GM12878 (cell line): ENCODE data around the gene PUDP. TPM values are rescaled to one million over a fixed set of nuclear protein-coding genes. Genes with fewer than 3 reads are reported as not detected.

Source experiments
- ATAC-seq: fragments of 200-7000 bp; cut with Tn5 transposase; 3 replicates; pipeline ENCODE4 v1.9.1; 2020; ENCODE audit warnings: mild to moderate bottlenecking, moderate library complexity
- BruUV-seq: library from RNA; stranded (reverse); fragments of 400-500 nt; replicated peaks from 2 replicates; lab custom pipeline; 2021; lab: Mats Ljungman, UMichigan
- CTCF ChIA-PET: fragments of 300-600 bp; sonication (Branson Sonifier 250); formaldehyde crosslinking; extraction: SDS; loops from one replicate; lab custom pipeline; 2021; ENCODE audit warnings: inconsistent platforms; lab: Yijun Ruan, JAX
- POLR2A ChIA-PET: fragments of 350-600 bp; formaldehyde crosslinking; extraction: SDS; loops from one replicate; lab custom pipeline; 2021; ENCODE audit warnings: inconsistent platforms; lab: Charles Lee
- RAD21 ChIA-PET: fragments of 300-600 bp; sonication (Branson Sonifier 250); formaldehyde crosslinking; loops from one replicate; lab custom pipeline; 2023; ENCODE audit warnings: antibody characterized with exemption; ENCODE audit not compliant: unreplicated experiment; lab: Charles Lee
- SMC1A ChIA-PET: fragments of 300-600 bp; sonication (Branson Sonifier 250); formaldehyde crosslinking; loops from one replicate; lab custom pipeline; 2023; ENCODE audit not compliant: unreplicated experiment, uncharacterized antibody; lab: Charles Lee
- DNase-seq: peaks from one replicate; pipeline ENCODE4 v3.0.0-alpha.2; 2011; ENCODE audit warnings: low read depth, low spot score
- FAIRE-seq: peaks from 3 replicates; lab custom pipeline; 2011; peaks lifted over from hg19 to GRCh38; lab: Jason Lieb, UNC
- H2AFZ ChIP-seq: 2 replicates; pipeline ENCODE4 v1.6.0; 2011; ENCODE audit warnings: low read depth, low read length, control low read depth; ENCODE audit not compliant: control insufficient read depth
- H3K27ac ChIP-seq: 2 replicates; pipeline ENCODE4 v1.5.1; 2011; ENCODE audit warnings: control low read depth; ENCODE audit not compliant: control insufficient read depth, insufficient read depth
- H3K27me3 ChIP-seq, 2 experiments: replicated peaks in 1 of 2; 2 replicates each; pipeline versions ENCODE4 v1.6.0 to v1.6.1; 2011; ENCODE audit warnings: low read length in 1 of 2; ENCODE audit not compliant: control insufficient read depth in 2 of 2, insufficient read depth in 2 of 2
- H3K36me3 ChIP-seq, 2 experiments: 2 replicates each; pipeline ENCODE4 v1.5.1; 2011; ENCODE audit warnings: low read length in 1 of 2; ENCODE audit not compliant: control insufficient read depth in 2 of 2, insufficient read depth in 2 of 2
- H3K4me1 ChIP-seq: 2 replicates; pipeline ENCODE4 v1.6.1; 2011; ENCODE audit warnings: mild to moderate bottlenecking, low read length, moderate library complexity, mixed read lengths; ENCODE audit not compliant: control insufficient read depth, insufficient read depth
- H3K4me2 ChIP-seq: 2 replicates; pipeline ENCODE4 v1.6.0; 2011; ENCODE audit warnings: control low read depth; ENCODE audit not compliant: control insufficient read depth, insufficient read depth
- H3K4me3 ChIP-seq: fragments of 200-600 bp; sonication (generic); 2 replicates; pipeline ENCODE4 v1.5.1; 2016
- H3K79me2 ChIP-seq: 2 replicates; pipeline ENCODE4 v1.6.0; 2011; ENCODE audit warnings: low read length; ENCODE audit not compliant: control insufficient read depth, insufficient read depth
- H3K9ac ChIP-seq: 2 replicates; pipeline ENCODE4 v1.8.0; 2011; ENCODE audit warnings: low read length, control low read depth, mixed read lengths; ENCODE audit not compliant: control insufficient read depth, insufficient read depth
- H3K9me3 ChIP-seq: replicated peaks from 3 replicates; pipeline ENCODE4 v1.5.1; 2011; ENCODE audit warnings: mild to moderate bottlenecking, low read length; ENCODE audit not compliant: control insufficient read depth, insufficient read depth
- H4K20me1 ChIP-seq: 2 replicates; pipeline ENCODE4 v1.6.0; 2011; ENCODE audit not compliant: control insufficient read depth, insufficient read depth
- BCL3 ChIP-seq: IDR thresholded peaks from 2 replicates; pipeline ENCODE4 v1.6.1; 2011; ENCODE audit warnings: borderline replicate concordance, low read depth, mild to moderate bottlenecking, moderate library complexity, low read length; ENCODE audit not compliant: insufficient read depth, poor library complexity, severe bottlenecking
- BRCA1 ChIP-seq: IDR thresholded peaks from 2 replicates; pipeline ENCODE4 v1.6.1; 2011; ENCODE audit warnings: low read depth, low read length, improper control_type of control experiment
- CBX5 ChIP-seq: sonication (generic); IDR thresholded peaks from 2 replicates; pipeline ENCODE4 v1.6.1; 2016; ENCODE audit warnings: low read depth, moderate library complexity, mild to moderate bottlenecking, inconsistent platforms
- CTCF ChIP-seq, 3 experiments: IDR thresholded peaks in 2 of 3; conservative IDR thresholded peaks in 1 of 3; 2 replicates each; pipeline ENCODE4 v1.5.1; 2011; ENCODE audit warnings: low read depth in 3 of 3, low read length in 3 of 3, mild to moderate bottlenecking in 3 of 3, control low read depth in 2 of 3, moderate library complexity in 2 of 3, inconsistent platforms in 1 of 3, mixed read lengths in 1 of 3; ENCODE audit not compliant: control insufficient read depth in 2 of 3, insufficient read depth in 1 of 3; ENCODE audit errors: extremely low read depth in 1 of 3
- FOXK2 ChIP-seq: fragments of 450-650 bp; IDR thresholded peaks from 2 replicates; pipeline ENCODE4 v1.6.1; 2017; ENCODE audit warnings: mild to moderate bottlenecking, moderate library complexity
- HDGF ChIP-seq: fragments of 450-650 bp; IDR thresholded peaks from 2 replicates; pipeline ENCODE4 v1.6.1; 2016; ENCODE audit warnings: antibody characterized with exemption
- IRF4 ChIP-seq: IDR thresholded peaks from 2 replicates; pipeline ENCODE4 v1.6.1; 2011; ENCODE audit warnings: low read depth, low read length
- NFIC ChIP-seq: IDR thresholded peaks from 2 replicates; pipeline ENCODE4 v1.6.1; 2012; ENCODE audit warnings: low read depth, mild to moderate bottlenecking, inconsistent platforms, low read length, moderate library complexity
- POLR2AphosphoS2 ChIP-seq: IDR thresholded peaks from 2 replicates; pipeline ENCODE4 v1.6.1; 2011; ENCODE audit warnings: low read depth, mild to moderate bottlenecking, low read length, improper control_type of control experiment, moderate library complexity
- SP1 ChIP-seq: IDR thresholded peaks from one replicate; pipeline ENCODE4 v1.6.1; 2011; ENCODE audit warnings: low read depth, low read length
- TCF7 ChIP-seq: IDR thresholded peaks from 2 replicates; pipeline ENCODE4 v1.6.1; 2014; ENCODE audit warnings: antibody characterized with exemption, borderline replicate concordance
- WRNIP1 ChIP-seq: IDR thresholded peaks from 2 replicates; pipeline ENCODE4 v1.6.1; 2011; ENCODE audit warnings: low read depth, low read length, improper control_type of control experiment, borderline replicate concordance
- ZBTB11 ChIP-seq: fragments of 450-650 bp; formaldehyde crosslinking; IDR thresholded peaks from 2 replicates; pipeline ENCODE4 v1.5.0; 2022; ENCODE audit warnings: mild to moderate bottlenecking, missing genetic modification characterization
- ZNF274 ChIP-seq: IDR thresholded peaks from one replicate; pipeline ENCODE4 v1.8.0; 2011; ENCODE audit not compliant: insufficient read length, insufficient read depth
- ZZZ3 ChIP-seq: IDR thresholded peaks from 2 replicates; pipeline ENCODE4 v1.6.1; 2011; ENCODE audit warnings: low read depth; ENCODE audit not compliant: control insufficient read depth, insufficient read length
- WGBS: methylation state at CpG from one replicate; pipeline ENCODE4 v1.1.6; 2016; ENCODE audit warnings: low lambda C conversion rate; ENCODE audit not compliant: insufficient replicate concordance, insufficient coverage; ENCODE audit errors: missing lambda C conversion rate; 5-methylcytosine and 5-hydroxymethylcytosine counted together
- in situ Hi-C: fragments of 300-500 bp; cut with MboI; formaldehyde crosslinking; loops from 9 replicates; pipeline ENCODE4 v1.14.3; 2018; ENCODE audit warnings: mixed read lengths
- intact Hi-C: fragments of 100-400 bp; cut with micrococcal nuclease; formaldehyde crosslinking; loops from one replicate; pipeline ENCODE4 v1.14.2; 2022; ENCODE audit not compliant: unreplicated experiment
- polyA plus RNA-seq, 11 experiments: library from polyadenylated mRNA; depleted of rRNA in 4 of 11; unstranded in 6 of 11; stranded (reverse) in 5 of 11; fragments of >200 nt; fragmentation: Nextera tagmentation in 4 of 11; fragmentation: Illumina TruSeq in 1 of 11; extraction: Ambion mirVana in 4 of 11; extraction: Trizol in 1 of 11; gene quantifications; 1 replicate in 1 of 11; 2 replicates in 10 of 11; pipeline versions ENCODE4 v1.2.1 to v1.2.3, GENCODE V29; 2011 to 2016; ENCODE audit warnings: inconsistent platforms in 2 of 11, missing spikeins in 2 of 11, low read depth in 1 of 11
- total RNA-seq, 4 experiments: library from RNA; depleted of rRNA in 3 of 4; stranded (reverse); fragments of >200 nt in 3 of 4; fragmentation: Illumina TruSeq in 1 of 4; extraction: Trizol in 1 of 4; gene quantifications; 2 replicates each; pipeline versions ENCODE4 v1.2.1 to v1.2.3, GENCODE V29; 2013 to 2021
- TF ChIP-seq, protein P1 (sequence below): fragments of 450-650 bp; IDR thresholded peaks from 2 replicates; pipeline ENCODE4 v1.6.1; 2017; ENCODE audit warnings: antibody characterized with exemption, mild to moderate bottlenecking, moderate library complexity

PUDP gene
- total and polyA plus RNA-seq, 10 of the 15 experiments (the other 5 are each of a cell fraction or from before 2014, with no cell fraction given), result 30.8 to 83.5 (median 61.7) TPM

DNA sequence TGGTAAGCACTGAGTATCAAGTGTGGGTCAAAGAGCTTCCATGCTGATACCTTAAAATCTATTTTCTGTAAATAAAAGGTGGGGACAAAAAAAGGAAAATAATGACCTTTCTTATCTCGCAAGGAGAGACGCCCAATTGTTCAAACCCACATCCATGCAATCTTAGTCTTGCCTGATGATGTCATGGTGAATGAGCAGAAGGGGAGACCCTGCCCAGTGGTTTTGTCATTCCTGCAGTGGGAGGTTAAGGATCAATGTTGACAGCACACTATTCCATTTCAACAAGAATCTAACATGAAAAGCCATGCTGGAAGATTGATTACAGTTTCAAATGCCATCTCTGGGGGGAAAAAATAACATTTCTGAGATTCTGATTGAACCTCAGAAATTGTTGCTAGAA is 40.7 kb upstream of the PUDP start:
- Histone ChIP-seq H2AFZ (no peak overlapping the region), H3K4me2 (no peak overlapping the region), H3K9me3 (no peaks in the 10 kb centered on the region), H3K9ac (no peak overlapping the region), H3K27me3 (no peaks in the 10 kb centered on the region), H4K20me1 (no peaks in the 10 kb centered on the region), H3K36me3 (no peaks in the 10 kb centered on the region; a peak in 1 of 4 replicates), H3K27ac (no peak overlapping the region), H3K4me3 (no peak overlapping the region), H3K79me2 (no peaks in the 10 kb centered on the region), H3K4me1 (no peaks in the 10 kb centered on the region)
- ChIA-PET SMC1A (no interaction called here), POLR2A (no interaction called here), CTCF (interaction anchor here (0.9 to 1.0 kb wide), 2 partner anchors 24 to 396 kb away, joined by 3 read pairs; no protein-coding TSS in a partner anchor), RAD21 (interaction anchor here (0.6 kb wide), 1 partner anchor 42 kb away, joined by 3 read pairs; no protein-coding TSS in a partner anchor)
- in situ Hi-C loops, result no loop called here
- BruUV-seq, result no TSS peak
- ATAC-seq, result no peak
- intact Hi-C loops, result loop anchor here (2.0 kb wide), 1 partner anchor 398 kb away; no protein-coding TSS in a partner anchor
- no peak for FAIRE-seq
- 100% methylated on average over 2 of the region's 2 CpGs for WGBS
- DNase-seq, result no peak
- TF ChIP-seq SP1 (no peak), CBX5 (no peak), NFIC (no peak), WRNIP1 (no peak), HDGF (no peak), POLR2AphosphoS2 (no peak), TCF7 (no peak), CTCF (IDR thresholded peaks at IDR 0.05 in 2 of 3, conservative IDR thresholded peaks at IDR 0.05 in 1 of 3; ENCODE audit: control insufficient read depth in 2 of 3, extremely low read depth in 1 of 3, insufficient read depth in 1 of 3, low read depth in 3 of 3, low read length in 3 of 3) (no peak), FOXK2 (no peak), IRF4 (no peak), ZNF274 (no peak), ZBTB11 (CRISPR knock-in tag) (no peak), BCL3 (no peak), ZZZ3 (no peak), BRCA1 (no peak)
- TF ChIP-seq, protein P1, sequence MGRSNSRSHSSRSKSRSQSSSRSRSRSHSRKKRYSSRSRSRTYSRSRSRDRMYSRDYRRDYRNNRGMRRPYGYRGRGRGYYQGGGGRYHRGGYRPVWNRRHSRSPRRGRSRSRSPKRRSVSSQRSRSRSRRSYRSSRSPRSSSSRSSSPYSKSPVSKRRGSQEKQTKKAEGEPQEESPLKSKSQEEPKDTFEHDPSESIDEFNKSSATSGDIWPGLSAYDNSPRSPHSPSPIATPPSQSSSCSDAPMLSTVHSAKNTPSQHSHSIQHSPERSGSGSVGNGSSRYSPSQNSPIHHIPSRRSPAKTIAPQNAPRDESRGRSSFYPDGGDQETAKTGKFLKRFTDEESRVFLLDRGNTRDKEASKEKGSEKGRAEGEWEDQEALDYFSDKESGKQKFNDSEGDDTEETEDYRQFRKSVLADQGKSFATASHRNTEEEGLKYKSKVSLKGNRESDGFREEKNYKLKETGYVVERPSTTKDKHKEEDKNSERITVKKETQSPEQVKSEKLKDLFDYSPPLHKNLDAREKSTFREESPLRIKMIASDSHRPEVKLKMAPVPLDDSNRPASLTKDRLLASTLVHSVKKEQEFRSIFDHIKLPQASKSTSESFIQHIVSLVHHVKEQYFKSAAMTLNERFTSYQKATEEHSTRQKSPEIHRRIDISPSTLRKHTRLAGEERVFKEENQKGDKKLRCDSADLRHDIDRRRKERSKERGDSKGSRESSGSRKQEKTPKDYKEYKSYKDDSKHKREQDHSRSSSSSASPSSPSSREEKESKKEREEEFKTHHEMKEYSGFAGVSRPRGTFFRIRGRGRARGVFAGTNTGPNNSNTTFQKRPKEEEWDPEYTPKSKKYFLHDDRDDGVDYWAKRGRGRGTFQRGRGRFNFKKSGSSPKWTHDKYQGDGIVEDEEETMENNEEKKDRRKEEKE, result no peak
